DND-41 (cell line): ENCODE measurements around the gene CEP55.

Source experiments
- CTCF ChIP-seq: IDR thresholded peaks from 2 replicates; pipeline ENCODE4 v1.5.1; 2012; ENCODE audit warnings: borderline replicate concordance, low read length, moderate library complexity, mild to moderate bottlenecking; ENCODE audit not compliant: poor library complexity, severe bottlenecking; ENCODE audit errors: extremely low read depth
- EZH2 ChIP-seq: IDR thresholded peaks from 3 replicates; pipeline ENCODE4 v1.6.1; 2012; ENCODE audit warnings: borderline replicate concordance, low read depth, mild to moderate bottlenecking, moderate library complexity, low read length, inconsistent platforms; ENCODE audit not compliant: severe bottlenecking

GRCh38 chr10:93515071-93516005, 18.9 kb downstream of the CEP55 start:
- TF ChIP-seq CTCF (no peak), EZH2 (no peak)
